ENCODE results near the gene RAP1GAP.

The RAP1GAP gene

DNA sequence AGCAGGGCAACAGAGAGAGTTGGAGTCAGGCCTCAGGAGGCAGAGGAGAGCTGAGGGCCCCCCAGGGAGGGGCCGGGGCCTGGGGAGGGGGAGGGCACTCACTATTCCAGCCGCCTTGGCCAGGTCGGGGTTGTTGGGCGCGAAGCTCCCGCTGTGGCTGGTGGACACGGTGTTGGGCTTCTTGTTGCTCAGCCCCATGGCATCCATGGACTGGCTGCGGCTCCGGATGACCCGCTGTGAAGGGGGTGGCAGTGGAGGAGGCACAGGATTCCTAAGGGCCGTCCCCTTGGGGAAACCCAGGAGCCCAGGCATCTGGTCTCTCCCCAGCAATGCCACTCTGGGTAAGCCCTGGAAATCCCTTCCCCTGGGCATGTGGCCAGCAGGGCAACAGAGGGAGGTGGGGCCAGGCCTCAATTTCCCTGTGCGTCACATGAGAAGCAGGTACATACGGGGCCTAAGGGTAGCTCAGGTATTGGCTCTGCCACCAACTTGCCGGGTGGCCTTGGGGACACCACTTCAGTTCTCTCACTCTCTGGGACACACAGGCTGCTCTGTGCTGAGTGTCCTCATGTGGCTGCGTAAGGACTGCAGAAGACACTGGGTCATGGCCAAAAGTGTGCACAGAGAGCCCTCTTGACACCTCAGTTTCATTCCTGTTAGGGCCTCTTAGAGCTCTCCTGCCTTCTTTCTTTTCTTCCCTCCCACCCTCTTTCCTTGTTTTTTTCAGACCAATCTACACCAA, 63.0 kb downstream of the RAP1GAP start:
- no peak overlapping the region for H3K9ac ChIP-seq (ENCODE audit: low read depth, low read length)
- ATAC-seq (ENCODE audit: insufficient read depth, low read depth) = no peak

DNA sequence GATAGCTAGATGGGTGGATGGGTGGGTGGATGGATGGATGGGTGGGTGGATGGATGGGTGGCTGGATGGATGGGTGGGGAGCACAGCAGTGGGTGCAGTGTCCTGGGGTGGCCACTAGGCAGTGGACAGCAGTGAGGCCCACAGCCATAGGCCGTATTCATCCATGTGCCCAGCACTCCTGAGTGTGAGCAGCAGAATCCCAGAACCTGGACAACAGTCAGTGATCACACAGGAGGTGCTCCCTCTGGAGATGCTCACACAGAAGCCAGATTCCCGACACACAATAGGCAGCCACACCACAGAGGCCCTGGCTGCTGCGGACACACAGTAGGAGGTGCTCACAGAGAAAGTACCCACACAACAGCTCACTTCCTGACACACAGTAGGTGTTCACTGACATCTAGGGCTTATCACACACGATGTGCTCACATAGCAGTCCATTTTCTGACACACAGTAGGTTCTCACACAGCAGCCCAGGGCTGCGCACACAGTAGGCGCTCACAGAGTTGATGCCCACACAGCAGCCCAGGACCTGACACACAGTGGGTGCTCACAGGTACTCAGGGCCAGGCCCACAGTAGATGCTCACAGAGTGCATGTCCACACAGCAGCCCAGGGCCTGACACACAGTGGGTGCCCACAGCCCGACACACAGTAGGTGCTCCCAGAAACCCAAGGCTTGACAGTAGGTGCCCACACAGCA, 64.0 kb downstream of the RAP1GAP start:
- ATAC-seq (ENCODE audit: insufficient read depth, low read depth) = no peak

More for the DNA sequence above, 63.0 kb downstream of the RAP1GAP start:
- no peak overlapping the region for H3K4me2 ChIP-seq (ENCODE audit: insufficient read depth, low read length)
- H3K4me3 ChIP-seq (ENCODE audit: low read depth in 1 of 2, low read length in 2 of 2) = no peak overlapping the region
- H3K9me3 ChIP-seq (ENCODE audit: insufficient read depth, low read length, severe bottlenecking) = no peaks in the 10 kb centered on the region
- H3K79me2 ChIP-seq (ENCODE audit: insufficient read depth, low read length) = no peaks in the 10 kb centered on the region
- no peaks in the 10 kb centered on the region for H3K27me3 ChIP-seq (ENCODE audit: insufficient read depth, low read length, poor library complexity)
- no peaks in the 10 kb centered on the region for H3K36me3 ChIP-seq (ENCODE audit: insufficient read depth, low read length)
- H3K27ac ChIP-seq (ENCODE audit: low read length) = no peak overlapping the region
- no peak overlapping the region for H2AFZ ChIP-seq (ENCODE audit: low read depth, low read length)
- no peak for TF ChIP-seq EZH2 (IDR thresholded peaks at IDR 0.05; ENCODE audit: borderline replicate concordance, low read depth, low read length, severe bottlenecking)
- TF ChIP-seq, protein P1, sequence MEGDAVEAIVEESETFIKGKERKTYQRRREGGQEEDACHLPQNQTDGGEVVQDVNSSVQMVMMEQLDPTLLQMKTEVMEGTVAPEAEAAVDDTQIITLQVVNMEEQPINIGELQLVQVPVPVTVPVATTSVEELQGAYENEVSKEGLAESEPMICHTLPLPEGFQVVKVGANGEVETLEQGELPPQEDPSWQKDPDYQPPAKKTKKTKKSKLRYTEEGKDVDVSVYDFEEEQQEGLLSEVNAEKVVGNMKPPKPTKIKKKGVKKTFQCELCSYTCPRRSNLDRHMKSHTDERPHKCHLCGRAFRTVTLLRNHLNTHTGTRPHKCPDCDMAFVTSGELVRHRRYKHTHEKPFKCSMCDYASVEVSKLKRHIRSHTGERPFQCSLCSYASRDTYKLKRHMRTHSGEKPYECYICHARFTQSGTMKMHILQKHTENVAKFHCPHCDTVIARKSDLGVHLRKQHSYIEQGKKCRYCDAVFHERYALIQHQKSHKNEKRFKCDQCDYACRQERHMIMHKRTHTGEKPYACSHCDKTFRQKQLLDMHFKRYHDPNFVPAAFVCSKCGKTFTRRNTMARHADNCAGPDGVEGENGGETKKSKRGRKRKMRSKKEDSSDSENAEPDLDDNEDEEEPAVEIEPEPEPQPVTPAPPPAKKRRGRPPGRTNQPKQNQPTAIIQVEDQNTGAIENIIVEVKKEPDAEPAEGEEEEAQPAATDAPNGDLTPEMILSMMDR (IDR thresholded peaks at IDR 0.05; ENCODE audit: borderline replicate concordance, extremely low read depth, low read length, poor library complexity, severe bottlenecking) = no peak
- H3K4me1 ChIP-seq (ENCODE audit: insufficient read depth, low read length) = no peaks in the 10 kb centered on the region
- no peak for DNase-seq
- no peaks in the 10 kb centered on the region; the same call in none of the 2 replicates for H4K20me1 ChIP-seq (ENCODE audit: insufficient read depth, low read length)

DNA sequence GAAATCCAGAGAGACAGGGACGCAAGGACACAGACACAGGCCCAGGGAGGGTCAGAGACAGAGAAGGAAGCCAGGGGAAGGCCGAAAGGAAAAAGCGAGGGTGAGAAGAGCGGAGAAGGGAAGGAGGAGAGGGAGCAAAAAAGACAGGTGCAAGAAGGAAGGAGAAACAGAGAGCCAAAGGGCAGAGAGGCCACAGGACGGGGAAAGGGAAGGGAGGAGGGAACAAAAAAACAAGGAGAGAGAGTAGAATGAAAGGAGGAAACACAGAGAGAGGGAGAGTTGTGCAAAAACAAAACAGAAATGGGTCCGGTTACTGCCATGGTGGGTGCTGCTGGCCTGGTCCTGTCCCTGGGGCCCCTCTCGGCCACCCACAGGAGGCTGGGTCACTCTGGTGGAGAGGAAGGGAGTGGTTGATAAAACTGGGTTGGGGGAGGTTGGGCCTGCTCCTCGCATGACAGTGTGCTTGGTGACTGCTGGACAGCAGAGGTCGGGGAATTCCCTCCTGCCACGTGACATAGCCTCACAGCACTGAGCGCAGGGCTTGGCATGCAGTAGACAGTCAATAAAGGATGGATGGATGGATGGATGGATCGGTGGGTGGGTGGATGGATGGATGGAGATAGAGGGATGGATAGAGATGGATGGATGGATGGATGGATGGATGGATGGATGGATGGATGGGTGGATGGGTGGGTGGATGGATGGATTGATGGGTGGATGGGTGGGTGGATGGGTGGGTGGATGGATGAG, 64.8 kb downstream of the RAP1GAP start:
- ATAC-seq (ENCODE audit: insufficient read depth, low read depth) (no peak), DNase-seq (no peak)
- TF ChIP-seq EZH2 (IDR thresholded peaks at IDR 0.05; ENCODE audit: borderline replicate concordance, low read depth, low read length, severe bottlenecking) = no peak
- TF ChIP-seq, protein P1 (IDR thresholded peaks at IDR 0.05; ENCODE audit: borderline replicate concordance, extremely low read depth, low read length, poor library complexity, severe bottlenecking) = no peak

More for the DNA sequence above, 64.0 kb downstream of the RAP1GAP start:
- H3K9me3 ChIP-seq (ENCODE audit: insufficient read depth, low read length, severe bottlenecking) = no peaks in the 10 kb centered on the region
- H3K4me1 ChIP-seq (ENCODE audit: insufficient read depth, low read length) = no peaks in the 10 kb centered on the region
- no peaks in the 10 kb centered on the region for H3K27me3 ChIP-seq (ENCODE audit: insufficient read depth, low read length, poor library complexity)
- no peaks in the 10 kb centered on the region; the same call in 1 of the 2 replicates for H4K20me1 ChIP-seq (ENCODE audit: insufficient read depth, low read length)
- H3K9ac ChIP-seq (ENCODE audit: low read depth, low read length) = no peak overlapping the region
- H3K36me3 ChIP-seq (ENCODE audit: insufficient read depth, low read length) = no peaks in the 10 kb centered on the region
- H3K4me3 ChIP-seq (ENCODE audit: low read depth in 1 of 2, low read length in 2 of 2) = no peak overlapping the region
- TF ChIP-seq EZH2 (IDR thresholded peaks at IDR 0.05; ENCODE audit: borderline replicate concordance, low read depth, low read length, severe bottlenecking) = no peak
- TF ChIP-seq, protein P1 (IDR thresholded peaks at IDR 0.05; ENCODE audit: borderline replicate concordance, extremely low read depth, low read length, poor library complexity, severe bottlenecking) = no peak
- no peaks in the 10 kb centered on the region for H3K79me2 ChIP-seq (ENCODE audit: insufficient read depth, low read length)
- no peak overlapping the region for H3K27ac ChIP-seq (ENCODE audit: low read length)
- no peak for DNase-seq
- no peak overlapping the region for H2AFZ ChIP-seq (ENCODE audit: low read depth, low read length)
- H3K4me2 ChIP-seq (ENCODE audit: insufficient read depth, low read length) = no peak overlapping the region

More for the DNA sequence above, 64.8 kb downstream of the RAP1GAP start:
- H2AFZ ChIP-seq (ENCODE audit: low read depth, low read length) = no peak overlapping the region
- H3K9me3 ChIP-seq (ENCODE audit: insufficient read depth, low read length, severe bottlenecking) = no peaks in the 10 kb centered on the region
- no peaks in the 10 kb centered on the region for H3K4me1 ChIP-seq (ENCODE audit: insufficient read depth, low read length)
- H4K20me1 ChIP-seq (ENCODE audit: insufficient read depth, low read length) = no peaks in the 10 kb centered on the region; the same call in 1 of the 2 replicates
- H3K4me2 ChIP-seq (ENCODE audit: insufficient read depth, low read length) = no peak overlapping the region
- no peak overlapping the region for H3K9ac ChIP-seq (ENCODE audit: low read depth, low read length)
- H3K4me3 ChIP-seq (ENCODE audit: low read depth in 1 of 2, low read length in 2 of 2) = no peak overlapping the region
- no peaks in the 10 kb centered on the region for H3K27me3 ChIP-seq (ENCODE audit: insufficient read depth, low read length, poor library complexity)
- no peaks in the 10 kb centered on the region for H3K79me2 ChIP-seq (ENCODE audit: insufficient read depth, low read length)
- no peaks in the 10 kb centered on the region for H3K36me3 ChIP-seq (ENCODE audit: insufficient read depth, low read length)
- no peak overlapping the region for H3K27ac ChIP-seq (ENCODE audit: low read length)
